Limb (tissue), 2 donors: Measurements from ENCODE around the gene EPHB1.

Source experiments
- DNase-seq, 2 donors: peaks; one replicate each; pipeline ENCODE4 v3.0.0-alpha.2; 2016; ENCODE audit errors: extremely low spot score in 2 of 2

The EPHB1 gene

GRCh38 chr3:135155791-135156190 is 360.7 kb downstream of the EPHB1 start:
- DNase-seq = no peak

- DNase-seq = no peak
Measured at GRCh38 chr3:135157045-135157740, 362.1 kb downstream of the EPHB1 start.

GRCh38 chr3:135158520-135158919 is 363.5 kb downstream of the EPHB1 start:
- no peak for DNase-seq

GRCh38 chr3:135159681-135160247 is 364.7 kb downstream of the EPHB1 start:
- no peak for DNase-seq

- DNase-seq = no peak
Measured at GRCh38 chr3:135161425-135161824, 366.4 kb downstream of the EPHB1 start.

GRCh38 chr3:135163701-135164100 is 368.6 kb downstream of the EPHB1 start:
- no peak for DNase-seq

GRCh38 chr3:135165260-135165659 is 370.2 kb downstream of the EPHB1 start:
- no peak for DNase-seq

- no peak for DNase-seq
Measured at GRCh38 chr3:135166266-135166825, 371.3 kb downstream of the EPHB1 start.

GRCh38 chr3:135168822-135169221 is 373.8 kb downstream of the EPHB1 start:
- DNase-seq = no peak

- DNase-seq = no peak
Measured at GRCh38 chr3:135169651-135170050, 374.6 kb downstream of the EPHB1 start.

GRCh38 chr3:135170732-135171131 is 375.7 kb downstream of the EPHB1 start:
- DNase-seq = no peak

GRCh38 chr3:135172191-135172869 is 377.3 kb downstream of the EPHB1 start:
- no peak for DNase-seq

- DNase-seq = no peak
Measured at GRCh38 chr3:135175728-135176277, 380.7 kb downstream of the EPHB1 start.

- DNase-seq = no peak
Measured at GRCh38 chr3:135176881-135177280, 381.8 kb downstream of the EPHB1 start.

GRCh38 chr3:135178566-135178965 is 383.5 kb downstream of the EPHB1 start:
- DNase-seq = no peak

GRCh38 chr3:135181408-135181807 is 386.3 kb downstream of the EPHB1 start:
- DNase-seq = no peak

- DNase-seq = no peak
Measured at GRCh38 chr3:135182364-135182998, 387.4 kb downstream of the EPHB1 start.

GRCh38 chr3:135190658-135191057 is 395.6 kb downstream of the EPHB1 start:
- no peak for DNase-seq

- no peak for DNase-seq
Measured at GRCh38 chr3:135191708-135192107, 396.6 kb downstream of the EPHB1 start.

- no peak for DNase-seq
Measured at GRCh38 chr3:135192929-135193328, 397.9 kb downstream of the EPHB1 start.

- no peak for DNase-seq
Measured at GRCh38 chr3:135197246-135197645, 402.2 kb downstream of the EPHB1 start.

- DNase-seq = no peak
Measured at GRCh38 chr3:135197856-135198255, 402.8 kb downstream of the EPHB1 start.
